Activated T-cell treated with anti-CD3 and anti-CD28 coated beads for 1 hour (primary cell): ENCODE measurements around the gene ANKRD35.
"Not testable (repeated sequence)": the region's sequence is repeated elsewhere in the genome, so short reads cannot be mapped to it uniquely, and the experiment has no call there.

Experiments
- DNase-seq: peaks from one replicate; pipeline ENCODE4 v3.0.0-alpha.2; 2020; ENCODE audit warnings: low read depth

Gene ANKRD35

GRCh38 chr1:145858238-145858900 is 27.3 kb downstream of the ANKRD35 start:
- DNase-seq: peak; percentile 39

GRCh38 chr1:145857170-145857569 is 28.5 kb downstream of the ANKRD35 start:
- DNase-seq: no peak

- DNase-seq: no peak
Measured at GRCh38 chr1:145855426-145855948, 30.2 kb downstream of the ANKRD35 start.

GRCh38 chr1:145849356-145850160 is 36.1 kb downstream of the ANKRD35 start:
- no peak for DNase-seq

GRCh38 chr1:145847827-145848226 is 37.8 kb downstream of the ANKRD35 start:
- DNase-seq: no peak

- no peak for DNase-seq
Measured at GRCh38 chr1:145846201-145846612, 39.5 kb downstream of the ANKRD35 start.

- DNase-seq: peak; percentile 76
Measured at GRCh38 chr1:145845514-145846161, 40.0 kb downstream of the ANKRD35 start, which contains the start of gene NUDT17. NUDT17 (plus strand) TSS chr1:145845630; CDS start chr1:145845641, 11 bp downstream.

GRCh38 chr1:145845144-145845513 is 40.5 kb downstream of the ANKRD35 start:
- no peak for DNase-seq

GRCh38 chr1:145843031-145843430 is 42.6 kb downstream of the ANKRD35 start:
- no peak for DNase-seq

GRCh38 chr1:145837656-145838055 is 48.0 kb downstream of the ANKRD35 start:
- no peak for DNase-seq

GRCh38 chr1:145830810-145831209 is 54.9 kb downstream of the ANKRD35 start:
- DNase-seq: not testable (repeated sequence)

GRCh38 chr1:145828367-145829026 is 57.2 kb downstream of the ANKRD35 start:
- no peak for DNase-seq

GRCh38 chr1:145827966-145828365 is 57.7 kb downstream of the ANKRD35 start:
- no peak for DNase-seq

GRCh38 chr1:145826030-145826429 is 59.6 kb downstream of the ANKRD35 start:
- DNase-seq: no peak

- DNase-seq: no peak
Measured at GRCh38 chr1:145824499-145824842, 61.2 kb downstream of the ANKRD35 start.

- DNase-seq: peak; percentile 81
Measured at GRCh38 chr1:145823565-145824498, 61.8 kb downstream of the ANKRD35 start, which contains the start of the genes POLR3C and RNF115. POLR3C (plus strand) TSS chr1:145824200; CDS start chr1:145825777, 1,577 bp downstream. RNF115 (minus strand) TSS chr1:145824095; CDS start chr1:145823873, 222 bp downstream.

- DNase-seq: not testable (repeated sequence)
Measured at GRCh38 chr1:145822779-145823331, 62.8 kb downstream of the ANKRD35 start.

- DNase-seq: not testable (repeated sequence)
Measured at GRCh38 chr1:145818095-145818494, 67.6 kb downstream of the ANKRD35 start.
